ENCODE results near the gene STH.

Gene STH

GRCh38 chr17:46028981-46029565 lies 30.0 kb downstream of the STH start:
- no peak for DNase-seq

GRCh38 chr17:46029627-46030026 lies 30.6 kb downstream of the STH start:
- DNase-seq: no peak

GRCh38 chr17:46030752-46031151 lies 31.7 kb downstream of the STH start:
- no peak for DNase-seq

- no peak for DNase-seq
Observed at GRCh38 chr17:46031440-46031839, 32.4 kb downstream of the STH start.

- DNase-seq: no peak
Observed at GRCh38 chr17:46031920-46032319, 32.9 kb downstream of the STH start.

- no peak for DNase-seq
Observed at GRCh38 chr17:46032909-46033308, 33.9 kb downstream of the STH start.

GRCh38 chr17:46033392-46033791 lies 34.3 kb downstream of the STH start:
- no peak for DNase-seq

GRCh38 chr17:46035112-46035818 lies 36.2 kb downstream of the STH start:
- DNase-seq: no peak

GRCh38 chr17:46036491-46036890 lies 37.4 kb downstream of the STH start:
- no peak for DNase-seq

GRCh38 chr17:46037722-46038255 lies 38.7 kb downstream of the STH start:
- no peak for DNase-seq

GRCh38 chr17:46038414-46038813 lies 39.4 kb downstream of the STH start:
- no peak for DNase-seq

- no peak for DNase-seq
Observed at GRCh38 chr17:46038937-46039336, 39.9 kb downstream of the STH start.

- peak; percentile 37 for DNase-seq
Observed at GRCh38 chr17:46039592-46040186, 40.6 kb downstream of the STH start.

GRCh38 chr17:46042246-46042645 lies 43.2 kb downstream of the STH start:
- no peak for DNase-seq

GRCh38 chr17:46042925-46043324 lies 43.9 kb downstream of the STH start:
- DNase-seq: no peak

- DNase-seq: peak; percentile 62
Observed at GRCh38 chr17:46043606-46044005, 44.6 kb downstream of the STH start.

- DNase-seq: peak; percentile 78
Observed at GRCh38 chr17:46044286-46044928, 45.4 kb downstream of the STH start.

- no peak for DNase-seq
Observed at GRCh38 chr17:46044989-46045388, 45.9 kb downstream of the STH start.

GRCh38 chr17:46045639-46046038 lies 46.6 kb downstream of the STH start:
- no peak for DNase-seq

- no peak for DNase-seq
Observed at GRCh38 chr17:46046957-46047356, 47.9 kb downstream of the STH start.

- no peak for DNase-seq
Observed at GRCh38 chr17:46047398-46047797, 48.3 kb downstream of the STH start.

GRCh38 chr17:46047856-46048255 lies 48.8 kb downstream of the STH start:
- no peak for DNase-seq
